Muscle of leg (tissue), 11 donors: Measurements from ENCODE around the gene ADARB2. TPM values are rescaled to one million over a fixed set of nuclear protein-coding genes. Genes with fewer than 3 reads are reported as not detected.

ENCODE experiments used
- DNase-seq: peaks from one replicate; pipeline ENCODE4 v3.0.0; 2013
- H3K27ac ChIP-seq: one replicate; pipeline ENCODE4 v1.5.1; 2013; ENCODE audit warnings: mild to moderate bottlenecking, low read length, control low read depth
- H3K27me3 ChIP-seq: one replicate; pipeline ENCODE4 v1.6.1; 2013; ENCODE audit warnings: low read length; ENCODE audit not compliant: control insufficient read depth, insufficient read depth
- H3K36me3 ChIP-seq: one replicate; pipeline ENCODE4 v1.6.1; 2013; ENCODE audit warnings: low read length; ENCODE audit not compliant: control insufficient read depth, insufficient read depth
- H3K4me1 ChIP-seq: one replicate; pipeline ENCODE4 v1.6.1; 2013; ENCODE audit warnings: low read length; ENCODE audit not compliant: control insufficient read depth, insufficient read depth
- H3K4me3 ChIP-seq: one replicate; pipeline ENCODE4 v1.5.1; 2013; ENCODE audit warnings: low read length, control low read depth
- H3K9me3 ChIP-seq: replicated peaks from 2 replicates; pipeline ENCODE4 v1.6.1; 2013; ENCODE audit warnings: low read depth, low read length; ENCODE audit not compliant: control insufficient read depth
- WGBS: methylation state at CpG from one replicate; pipeline ENCODE4 v1.1.5; 2013; ENCODE audit warnings: missing lambda C conversion rate; ENCODE audit not compliant: insufficient coverage; 5-methylcytosine and 5-hydroxymethylcytosine counted together
- polyA plus RNA-seq, 8 donors: library from polyadenylated mRNA; unstranded; fragments of 120-200 nt; gene quantifications; one replicate each; pipeline versions ENCODE4 v1.2.1 to v1.2.3, GENCODE V29; 2013; ENCODE audit warnings: inconsistent platforms in 1 of 8, low replicate concordance in 1 of 8; ENCODE audit not compliant: insufficient read length in 8 of 8, insufficient read depth in 1 of 8
- total RNA-seq: library from RNA; stranded (reverse); fragments of 120-200 nt; gene quantifications from one replicate; pipeline ENCODE4 v1.2.4, GENCODE V29; 2013

ADARB2 gene
- total and polyA plus RNA-seq, 9 donors = 0.13 to 0.38 (median 0.23) TPM

DNA sequence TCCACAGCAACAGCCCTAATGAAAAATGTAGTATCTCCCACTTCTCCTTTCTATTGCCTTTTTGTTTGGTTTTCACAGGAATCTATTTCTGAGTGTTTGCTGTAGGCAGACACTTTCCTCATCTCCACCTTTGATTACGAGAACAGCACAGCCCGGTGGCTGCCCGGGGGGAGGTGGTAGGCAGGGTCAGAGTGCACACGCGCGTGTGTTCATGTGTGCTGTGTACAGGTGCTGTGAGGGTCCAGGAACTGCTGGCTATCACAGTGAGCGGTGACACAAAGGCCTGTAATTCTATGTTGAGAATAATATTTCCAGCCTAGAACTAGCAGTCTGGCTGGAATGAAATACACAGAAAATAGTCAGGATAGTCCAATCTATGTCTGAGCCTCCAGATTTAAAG, 212.8 kb downstream of the ADARB2 start:
- WGBS = 66% methylated on average over 6 of the region's 7 CpGs
- Histone ChIP-seq H3K4me3 (no peak overlapping the region), H3K27me3 (peaks cover 4% of the 10 kb centered on the region), H3K36me3 (no peaks in the 10 kb centered on the region), H3K27ac (no peak overlapping the region), H3K9me3 (no peaks in the 10 kb centered on the region), H3K4me1 (no peaks in the 10 kb centered on the region)
- DNase-seq = no peak

DNA sequence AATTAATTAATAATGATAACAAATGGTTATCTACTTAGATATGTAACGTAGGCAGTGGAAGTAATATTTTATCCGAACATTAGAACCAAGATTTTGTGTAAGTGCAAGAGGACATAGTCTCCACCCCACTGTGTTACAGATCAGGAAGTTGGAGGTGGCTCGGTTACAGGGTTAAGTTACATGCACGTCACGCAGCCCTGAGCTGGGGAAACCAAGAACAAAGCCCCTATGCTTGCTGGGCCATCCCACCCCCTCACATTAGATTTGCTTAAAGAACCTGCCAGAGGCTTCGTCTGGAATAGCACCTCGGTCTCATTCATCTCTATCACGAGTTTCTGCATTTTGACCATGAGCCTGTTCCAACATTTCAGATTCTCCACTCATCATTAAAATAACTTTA, 214.1 kb downstream of the ADARB2 start:
- no peaks in the 10 kb centered on the region for H3K36me3 ChIP-seq
- no peaks in the 10 kb centered on the region for H3K9me3 ChIP-seq
- peaks cover 4% of the 10 kb centered on the region for H3K27me3 ChIP-seq
- WGBS = 31% methylated on average over 5 of the region's 8 CpGs
- H3K4me3 ChIP-seq = no peak overlapping the region
- H3K27ac ChIP-seq = no peak overlapping the region
- DNase-seq = no peak
- H3K4me1 ChIP-seq = no peaks in the 10 kb centered on the region

DNA sequence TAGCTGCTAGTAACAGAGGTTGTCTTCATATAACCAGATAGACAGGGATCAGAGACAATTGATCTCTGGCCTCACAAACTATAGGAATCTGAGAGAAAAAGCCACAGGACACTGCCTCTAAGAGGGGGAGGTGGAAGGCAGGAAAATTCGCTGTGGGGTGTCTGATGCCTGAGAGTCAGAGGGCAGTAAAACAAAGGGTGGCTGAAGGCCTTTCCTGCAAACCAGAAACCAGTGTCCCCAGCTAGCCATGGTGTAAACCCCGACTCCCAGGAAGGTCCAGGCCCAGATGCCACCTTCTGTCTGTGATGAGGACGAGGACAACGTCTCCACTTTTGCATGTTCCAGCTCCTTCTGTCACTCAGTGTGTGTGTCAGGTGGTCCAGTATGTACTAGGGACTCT, 215.1 kb downstream of the ADARB2 start:
- Histone ChIP-seq H3K4me3 (no peak overlapping the region), H3K27ac (no peak overlapping the region), H3K36me3 (no peaks in the 10 kb centered on the region), H3K9me3 (no peaks in the 10 kb centered on the region), H3K4me1 (no peaks in the 10 kb centered on the region), H3K27me3 (peaks cover 4% of the 10 kb centered on the region)
- WGBS = 43% methylated on average over 1 of the region's 4 CpGs
- DNase-seq = no peak

DNA sequence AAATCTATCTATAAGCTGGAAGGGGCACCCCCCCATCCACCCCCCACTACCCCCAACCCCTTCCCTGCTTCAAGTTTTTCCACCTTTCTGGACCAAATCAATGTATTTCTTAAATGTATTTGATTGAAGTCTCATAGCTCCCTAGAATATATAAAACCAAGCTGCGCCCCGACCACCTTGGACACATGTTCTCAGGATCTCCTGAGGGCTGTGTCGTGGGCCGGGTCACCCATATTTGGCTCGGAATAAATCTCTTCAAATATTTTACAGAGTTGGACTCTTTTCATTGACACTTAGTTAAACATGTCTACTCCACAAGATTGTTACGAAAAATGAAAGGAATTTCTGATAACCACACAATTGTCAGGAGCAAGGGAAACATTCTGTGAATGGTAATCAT, 215.6 kb downstream of the ADARB2 start:
- 93% methylated on average over 5 of the region's 6 CpGs for WGBS
- H3K4me3 ChIP-seq = no peak overlapping the region

DNA sequence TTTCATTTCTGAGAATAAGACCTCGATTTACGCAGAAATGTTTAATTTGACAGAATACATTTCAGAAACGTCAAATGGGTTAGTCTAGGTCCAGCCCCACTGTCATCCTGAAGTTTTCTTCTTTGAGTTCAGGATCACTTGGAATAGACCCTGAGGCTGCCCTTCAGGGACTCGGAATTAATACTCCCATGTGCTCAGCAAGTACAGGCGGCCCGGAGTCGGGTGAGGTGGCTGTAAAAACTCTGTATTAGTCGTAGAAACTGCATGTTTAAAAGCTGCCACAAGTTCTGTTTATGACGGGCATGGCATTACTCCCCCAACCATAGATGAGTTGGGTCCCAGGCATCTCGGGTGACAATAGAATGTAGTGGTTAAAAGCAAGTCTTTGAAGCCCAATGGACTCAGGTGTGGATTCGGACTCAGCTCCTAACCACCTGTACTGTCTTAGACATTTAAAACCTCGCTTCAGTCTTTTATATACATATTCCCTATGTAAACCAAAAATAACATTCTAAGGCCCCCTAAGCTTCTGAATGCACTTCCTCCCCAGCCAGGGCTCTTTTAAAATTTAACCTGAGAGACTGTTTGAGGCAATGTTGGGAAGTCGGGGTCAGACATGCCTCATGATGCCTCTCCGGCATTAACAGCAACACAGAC, 216.3 kb downstream of the ADARB2 start:
- Histone ChIP-seq H3K36me3 (no peaks in the 10 kb centered on the region), H3K27ac (no peak overlapping the region), H3K4me3 (no peak overlapping the region), H3K4me1 (no peaks in the 10 kb centered on the region), H3K9me3 (no peaks in the 10 kb centered on the region), H3K27me3 (peaks cover 4% of the 10 kb centered on the region)
- DNase-seq = no peak
- 68% methylated on average over 8 of the region's 14 CpGs for WGBS

More for the DNA sequence above, 215.6 kb downstream of the ADARB2 start:
- Histone ChIP-seq H3K9me3 (no peaks in the 10 kb centered on the region), H3K27ac (no peak overlapping the region), H3K4me1 (no peaks in the 10 kb centered on the region), H3K27me3 (peaks cover 4% of the 10 kb centered on the region), H3K36me3 (no peaks in the 10 kb centered on the region)
- no peak for DNase-seq

DNA sequence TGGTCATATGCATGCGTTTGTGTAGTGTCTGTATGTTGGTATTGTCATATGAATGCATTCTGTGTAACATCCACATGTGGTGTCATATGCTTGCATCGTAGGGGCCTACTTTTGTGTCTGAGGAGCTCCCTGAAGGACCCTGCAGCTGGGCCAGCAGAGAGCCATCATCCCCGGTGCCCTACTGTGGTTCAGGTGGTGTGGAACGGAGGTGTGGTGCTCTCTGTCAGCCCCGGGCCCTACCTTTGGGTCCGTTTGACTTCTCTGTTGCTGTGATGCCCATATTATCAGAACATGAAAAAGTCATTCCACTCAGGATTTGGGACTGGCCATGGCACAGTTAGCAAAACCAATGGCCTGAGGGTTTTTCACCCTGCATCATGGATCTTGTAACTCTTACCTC, 217.9 kb downstream of the ADARB2 start:
- H3K27ac ChIP-seq = no peak overlapping the region
- H3K9me3 ChIP-seq = no peaks in the 10 kb centered on the region
- WGBS = 97% methylated on average over 6 of the region's 6 CpGs
- H3K4me3 ChIP-seq = no peak overlapping the region
- DNase-seq = no peak
- H3K27me3 ChIP-seq = peaks cover 4% of the 10 kb centered on the region
- H3K4me1 ChIP-seq = no peaks in the 10 kb centered on the region
- no peaks in the 10 kb centered on the region for H3K36me3 ChIP-seq

DNA sequence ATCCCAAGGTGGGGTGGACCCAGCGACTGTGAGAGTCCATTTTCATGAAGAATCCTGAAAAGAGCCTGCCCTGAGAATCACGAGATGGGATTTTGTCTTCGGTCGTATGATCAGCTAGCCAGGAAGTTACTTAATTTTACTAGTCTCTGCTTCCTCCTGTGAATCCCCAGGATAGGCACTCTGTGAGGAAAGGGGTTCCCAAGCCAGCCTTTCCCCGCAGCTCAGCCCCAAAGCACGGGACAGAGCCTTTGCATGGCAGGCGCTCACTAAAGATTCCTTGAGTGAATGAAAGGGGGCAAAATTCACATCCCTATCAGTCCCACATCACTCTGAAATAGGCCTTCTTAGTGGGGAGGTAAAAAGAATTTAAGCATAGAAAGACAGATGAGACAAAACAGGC, 219.6 kb downstream of the ADARB2 start:
- H3K27me3 ChIP-seq = peaks cover 2% of the 10 kb centered on the region
- no peak for DNase-seq
- 82% methylated on average over 2 of the region's 7 CpGs for WGBS

DNA sequence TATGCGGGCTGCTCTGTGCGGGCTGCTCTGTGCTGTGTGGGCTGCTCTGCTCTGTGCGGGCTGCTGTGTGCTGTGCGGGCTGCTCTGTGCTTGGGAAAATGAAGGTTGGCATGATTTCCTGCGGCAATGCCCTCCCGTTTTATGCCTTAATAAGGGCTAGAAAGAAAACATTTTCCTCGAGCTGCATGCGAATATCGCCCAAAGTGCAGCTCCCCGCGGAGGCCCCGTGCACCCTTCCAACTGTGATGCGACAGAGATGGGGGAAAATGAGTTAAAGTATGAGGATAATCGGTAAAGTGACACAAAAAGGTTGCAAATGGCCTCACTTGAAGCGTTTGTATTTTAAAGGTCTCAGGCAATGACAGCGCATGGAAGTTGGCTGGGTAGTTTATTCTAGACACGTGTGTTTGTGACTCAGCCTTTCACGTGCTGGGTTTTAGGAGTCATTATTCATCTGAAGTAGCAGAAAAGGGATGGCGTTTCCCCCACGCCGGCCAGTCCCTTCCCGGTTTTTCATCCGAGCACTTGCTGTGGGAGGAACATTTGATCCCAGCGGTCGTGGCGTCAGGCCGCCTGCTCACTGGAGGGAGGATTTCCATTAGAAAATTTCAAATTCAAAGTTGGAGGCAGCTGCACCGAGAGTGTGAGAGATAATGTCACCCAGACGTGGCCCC, 220.7 kb downstream of the ADARB2 start:
- Histone ChIP-seq H3K4me3 (no peak overlapping the region), H3K4me1 (no peaks in the 10 kb centered on the region), H3K9me3 (no peaks in the 10 kb centered on the region), H3K36me3 (no peaks in the 10 kb centered on the region), H3K27me3 (peaks cover 2% of the 10 kb centered on the region), H3K27ac (no peak overlapping the region)
- 65% methylated on average over 27 of the region's 29 CpGs for WGBS
- peak; percentile 49 for DNase-seq

More for the DNA sequence above, 219.6 kb downstream of the ADARB2 start:
- no peaks in the 10 kb centered on the region for H3K9me3 ChIP-seq
- no peak overlapping the region for H3K4me3 ChIP-seq
- H3K36me3 ChIP-seq = no peaks in the 10 kb centered on the region
- H3K4me1 ChIP-seq = no peaks in the 10 kb centered on the region
- H3K27ac ChIP-seq = no peak overlapping the region

DNA sequence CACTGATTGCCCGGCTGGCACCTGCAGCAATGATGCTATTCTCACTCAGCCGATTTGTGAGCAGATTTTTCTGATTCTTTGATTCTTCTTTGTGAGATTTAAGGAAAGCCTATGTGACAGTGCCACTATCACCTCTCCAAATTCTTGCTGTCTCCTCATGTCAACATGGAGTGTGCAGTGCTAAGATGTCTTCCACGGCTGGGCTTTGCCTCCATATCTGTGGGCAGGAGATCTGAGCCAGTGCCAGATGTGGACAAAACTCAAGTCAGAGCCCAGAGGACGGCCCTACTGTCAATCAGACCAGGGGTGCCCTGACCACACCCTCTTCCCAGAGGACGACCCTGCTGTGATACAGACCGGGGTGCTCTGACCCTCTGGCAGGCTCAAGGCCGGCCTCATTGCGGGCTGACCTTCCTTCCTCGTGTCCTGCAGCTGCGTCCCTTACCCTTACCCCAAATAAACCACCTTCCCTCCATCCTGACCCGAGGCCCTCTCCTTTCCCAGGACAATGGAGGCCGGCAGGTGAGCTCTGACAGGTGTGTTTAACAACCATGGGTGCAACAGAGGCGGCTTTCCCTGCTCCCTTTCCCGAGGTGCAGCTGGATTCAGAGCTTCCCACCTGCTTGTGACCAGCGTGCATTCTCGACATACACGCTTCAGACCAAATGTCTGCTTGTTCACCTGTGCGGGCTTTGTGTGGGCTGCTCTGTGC, 221.4 kb downstream of the ADARB2 start:
- no peak overlapping the region for H3K27ac ChIP-seq
- H3K4me3 ChIP-seq = no peak overlapping the region
- H3K36me3 ChIP-seq = no peaks in the 10 kb centered on the region
- H3K4me1 ChIP-seq = no peaks in the 10 kb centered on the region
- 80% methylated on average over 17 of the region's 18 CpGs for WGBS
- no peak for DNase-seq
- peaks cover under 1% of the 10 kb centered on the region for H3K27me3 ChIP-seq
- no peaks in the 10 kb centered on the region for H3K9me3 ChIP-seq

DNA sequence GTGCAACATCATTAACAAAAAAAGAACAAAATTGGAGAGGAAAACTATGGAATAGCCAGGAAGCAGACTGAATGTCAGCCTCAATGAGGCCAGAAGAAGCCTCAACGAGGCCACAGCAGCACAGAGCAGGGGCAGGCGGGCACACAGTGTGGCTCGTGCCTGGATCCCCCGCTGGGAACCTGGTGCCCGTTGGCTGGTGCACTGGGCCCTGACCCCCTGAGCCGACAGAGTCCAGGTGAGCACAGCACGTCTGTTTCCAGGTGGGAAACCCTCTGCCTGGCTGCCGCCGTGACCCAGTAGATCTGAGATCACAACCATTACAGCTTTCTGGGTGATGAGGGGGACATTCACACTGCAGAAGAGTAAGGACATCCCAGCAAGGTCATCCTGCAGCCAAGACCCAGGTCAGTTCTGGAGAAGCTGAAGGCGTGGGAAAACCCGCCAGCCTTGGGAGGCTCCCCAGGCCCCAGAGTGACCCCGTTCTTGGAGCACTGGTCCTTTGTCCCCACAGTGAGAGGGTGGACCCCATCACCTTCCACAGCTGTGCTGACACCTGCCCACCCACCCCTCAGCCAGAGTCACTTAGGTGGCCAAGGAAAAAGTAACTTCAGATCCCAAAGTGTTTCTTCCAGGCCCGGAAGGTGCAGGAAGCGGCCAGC, 222.1 kb downstream of the ADARB2 start:
- H3K27ac ChIP-seq = no peak overlapping the region
- WGBS = 92% methylated on average over 14 of the region's 14 CpGs
- H3K9me3 ChIP-seq = no peaks in the 10 kb centered on the region
- no peaks in the 10 kb centered on the region for H3K36me3 ChIP-seq
- no peaks in the 10 kb centered on the region for H3K27me3 ChIP-seq
- no peaks in the 10 kb centered on the region for H3K4me1 ChIP-seq
- H3K4me3 ChIP-seq = no peak overlapping the region
- DNase-seq = no peak
